Neural cell (in vitro differentiated cells): ENCODE results near the gene CALHM6. TPM values are rescaled to one million over a fixed set of nuclear protein-coding genes. Genes with fewer than 3 reads are reported as not detected.

Experiments
- H2AFZ ChIP-seq: fragments of 200-600, 300-800 bp; sonication (generic), shearing (Covaris generic); 2 replicates; pipeline ENCODE4 v1.6.0; 2014; ENCODE audit warnings: low read depth, mild to moderate bottlenecking, antibody characterized with exemption, low read length, moderate library complexity
- H3F3A ChIP-seq: fragments of 200-600 bp; shearing (Covaris generic); 2 replicates; pipeline ENCODE4 v1.6.1; 2016; ENCODE audit warnings: mild to moderate bottlenecking, moderate library complexity, mixed read lengths, antibody characterized with exemption, low read length; ENCODE audit not compliant: insufficient read depth, poor library complexity, severe bottlenecking
- H3K27ac ChIP-seq: fragments of 200-600, 300-800 bp; sonication (generic), shearing (Covaris generic); 2 replicates; pipeline ENCODE4 v1.5.1; 2014; ENCODE audit warnings: mild to moderate bottlenecking, low read length, moderate library complexity
- H3K27me3 ChIP-seq: fragments of 300-800, 200-600 bp; sonication (generic), shearing (Covaris generic); 2 replicates; pipeline ENCODE4 v1.6.0; 2014; ENCODE audit warnings: mild to moderate bottlenecking, low read depth, low read length, moderate library complexity; ENCODE audit not compliant: insufficient read depth
- H3K36me3 ChIP-seq: fragments of 300-800, 200-600 bp; sonication (generic), shearing (Covaris generic); 2 replicates; pipeline ENCODE4 v1.5.1; 2014; ENCODE audit warnings: mild to moderate bottlenecking, antibody characterized with exemption, low read length, moderate library complexity; ENCODE audit not compliant: insufficient read depth
- H3K4me2 ChIP-seq: fragments of 300-800, 200-600 bp; sonication (generic), shearing (Covaris generic); 2 replicates; pipeline ENCODE4 v1.6.0; 2014; ENCODE audit warnings: mild to moderate bottlenecking, low read length
- H3K4me3 ChIP-seq: fragments of 300-800, 200-600 bp; sonication (generic), shearing (Covaris generic); 2 replicates; pipeline ENCODE4 v1.5.1; 2014; ENCODE audit warnings: mild to moderate bottlenecking, low read length, moderate library complexity
- H3K79me2 ChIP-seq: fragments of 200-600 bp; shearing (Covaris generic); replicated peaks from 2 replicates; pipeline ENCODE4 v1.6.0; 2014; ENCODE audit warnings: mild to moderate bottlenecking, low read length, moderate library complexity; ENCODE audit not compliant: insufficient read depth
- H3K9ac ChIP-seq: fragments of 300-800, 200-600 bp; sonication (generic), shearing (Covaris generic); 2 replicates; pipeline ENCODE4 v1.6.1; 2016; ENCODE audit warnings: mild to moderate bottlenecking, low read length, mixed read lengths
- H3K9me2 ChIP-seq: fragments of 200-600 bp; shearing (Covaris generic); 2 replicates; pipeline ENCODE4 v1.6.1; 2016; ENCODE audit warnings: mild to moderate bottlenecking, low read length, mixed read lengths; ENCODE audit not compliant: insufficient read depth
- H3K9me3 ChIP-seq: fragments of 200-600, 300-800 bp; sonication (generic), shearing (Covaris generic); 2 replicates; pipeline ENCODE4 v1.6.1; 2016; ENCODE audit warnings: mild to moderate bottlenecking, mixed run types, low read length, moderate library complexity, mixed read lengths
- H4K20me1 ChIP-seq: fragments of 200-600 bp; shearing (Covaris generic); 2 replicates; pipeline ENCODE4 v1.6.1; 2016; ENCODE audit warnings: mild to moderate bottlenecking, mixed run types; ENCODE audit not compliant: insufficient read depth
- EP300 ChIP-seq: fragments of 450-650 bp; conservative IDR thresholded peaks from 2 replicates; pipeline ENCODE4 v1.6.1; 2014; ENCODE audit warnings: antibody characterized with exemption, mild to moderate bottlenecking, moderate library complexity; ENCODE audit not compliant: poor library complexity, severe bottlenecking
- EZH2 ChIP-seq: fragments of 200-600, 300-800 bp; shearing (Covaris generic), sonication (generic); IDR thresholded peaks from 2 replicates; pipeline ENCODE4 v1.6.1; 2014; ENCODE audit warnings: antibody characterized with exemption, low read length, borderline replicate concordance, mild to moderate bottlenecking; ENCODE audit not compliant: insufficient read depth, poor library complexity, severe bottlenecking
- MXI1 ChIP-seq: fragments of 450-650 bp; conservative IDR thresholded peaks from 2 replicates; pipeline ENCODE4 v1.6.1; 2014; ENCODE audit warnings: antibody characterized with exemption, mild to moderate bottlenecking; ENCODE audit not compliant: poor library complexity, severe bottlenecking
- POLR2AphosphoS5 ChIP-seq: IDR thresholded peaks from 2 replicates; pipeline ENCODE4 v1.6.1; 2012
- RAD21 ChIP-seq: fragments of 450-650 bp; conservative IDR thresholded peaks from 2 replicates; pipeline ENCODE4 v1.6.1; 2014; ENCODE audit warnings: antibody characterized with exemption, mild to moderate bottlenecking, moderate library complexity
- SMC3 ChIP-seq: fragments of 450-650 bp; conservative IDR thresholded peaks from 2 replicates; pipeline ENCODE4 v1.6.1; 2014; ENCODE audit warnings: antibody characterized with exemption, mild to moderate bottlenecking, moderate library complexity; ENCODE audit not compliant: poor library complexity
- TAF1 ChIP-seq: IDR thresholded peaks from 2 replicates; pipeline ENCODE4 v1.6.1; 2012; ENCODE audit warnings: low read depth
- polyA plus RNA-seq: library from polyadenylated mRNA; depleted of rRNA; stranded (reverse); fragments of >200 nt; gene quantifications from 2 replicates; pipeline ENCODE4 v1.2.3, GENCODE V29; 2014
- TF ChIP-seq, protein P1 (sequence below): fragments of 450-650 bp; IDR thresholded peaks from 2 replicates; pipeline ENCODE4 v1.5.1; 2014; ENCODE audit warnings: antibody characterized with exemption, mild to moderate bottlenecking, moderate library complexity; ENCODE audit not compliant: poor library complexity, severe bottlenecking
- TF ChIP-seq, protein P2 (sequence below): IDR thresholded peaks from 2 replicates; pipeline ENCODE4 v1.6.1; 2012; ENCODE audit warnings: borderline replicate concordance

Gene CALHM6
- polyA plus RNA-seq, 1 donor from 2014 or later, result 12.0 TPM

DNA sequence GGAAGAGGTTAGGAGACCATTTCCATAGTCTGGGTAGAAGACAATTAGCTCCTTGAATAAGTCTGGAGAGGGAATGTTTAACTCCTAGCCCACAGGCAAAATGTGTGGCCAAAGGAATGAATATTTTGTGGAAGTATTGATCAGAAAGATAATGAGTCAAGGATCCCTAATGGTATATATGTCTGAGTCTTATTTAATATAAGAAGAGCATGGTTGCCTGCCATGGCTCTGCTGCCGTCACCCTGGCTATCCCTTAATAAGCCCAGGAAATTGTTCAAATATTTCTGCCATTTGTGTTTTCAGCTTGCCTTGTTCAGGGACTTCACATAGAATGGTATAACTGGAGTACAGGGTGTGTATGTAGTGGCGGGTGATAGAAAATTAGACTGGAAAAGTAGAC is 18.1 kb upstream of the CALHM6 start:
- no peak overlapping the region for H3K4me2 ChIP-seq
- no peaks in the 10 kb centered on the region for H3F3A ChIP-seq

DNA sequence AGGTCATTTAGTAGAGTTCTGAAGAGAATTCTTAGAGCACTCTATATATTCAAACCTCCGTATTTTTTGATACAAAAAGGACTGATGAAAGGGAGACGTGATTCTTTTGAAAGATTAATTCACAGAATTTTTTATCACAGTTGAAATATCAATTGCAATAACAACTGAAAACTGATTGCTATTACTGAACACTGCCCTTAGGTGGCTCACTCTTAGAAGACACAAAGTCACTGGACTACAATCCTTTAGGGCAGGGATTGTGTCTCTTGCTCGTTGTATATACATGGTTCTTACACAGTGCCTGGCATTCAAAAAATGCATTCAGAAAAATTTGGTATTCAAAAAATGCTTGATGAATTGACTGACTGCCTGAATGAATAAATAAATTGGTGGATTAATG is 17.1 kb upstream of the CALHM6 start:
- Histone ChIP-seq H4K20me1 (no peaks in the 10 kb centered on the region), H3K9me3 (no peaks in the 10 kb centered on the region), H3K9me2 (no peaks in the 10 kb centered on the region), H3F3A (no peaks in the 10 kb centered on the region), H3K9ac (no peak overlapping the region), H3K36me3 (no peaks in the 10 kb centered on the region), H3K27me3 (no peaks in the 10 kb centered on the region), H2AFZ (no peak overlapping the region), H3K27ac (no peak overlapping the region), H3K79me2 (no peaks in the 10 kb centered on the region), H3K4me3 (no peak overlapping the region), H3K4me2 (no peak overlapping the region)
- TF ChIP-seq EP300, result no peak
- peak; percentile 17 for TF ChIP-seq SMC3
- TF ChIP-seq, protein P1, sequence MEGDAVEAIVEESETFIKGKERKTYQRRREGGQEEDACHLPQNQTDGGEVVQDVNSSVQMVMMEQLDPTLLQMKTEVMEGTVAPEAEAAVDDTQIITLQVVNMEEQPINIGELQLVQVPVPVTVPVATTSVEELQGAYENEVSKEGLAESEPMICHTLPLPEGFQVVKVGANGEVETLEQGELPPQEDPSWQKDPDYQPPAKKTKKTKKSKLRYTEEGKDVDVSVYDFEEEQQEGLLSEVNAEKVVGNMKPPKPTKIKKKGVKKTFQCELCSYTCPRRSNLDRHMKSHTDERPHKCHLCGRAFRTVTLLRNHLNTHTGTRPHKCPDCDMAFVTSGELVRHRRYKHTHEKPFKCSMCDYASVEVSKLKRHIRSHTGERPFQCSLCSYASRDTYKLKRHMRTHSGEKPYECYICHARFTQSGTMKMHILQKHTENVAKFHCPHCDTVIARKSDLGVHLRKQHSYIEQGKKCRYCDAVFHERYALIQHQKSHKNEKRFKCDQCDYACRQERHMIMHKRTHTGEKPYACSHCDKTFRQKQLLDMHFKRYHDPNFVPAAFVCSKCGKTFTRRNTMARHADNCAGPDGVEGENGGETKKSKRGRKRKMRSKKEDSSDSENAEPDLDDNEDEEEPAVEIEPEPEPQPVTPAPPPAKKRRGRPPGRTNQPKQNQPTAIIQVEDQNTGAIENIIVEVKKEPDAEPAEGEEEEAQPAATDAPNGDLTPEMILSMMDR, result peak; percentile 48

More for the DNA sequence above, 18.1 kb upstream of the CALHM6 start:
- no peak overlapping the region for H3K9ac ChIP-seq
- no peaks in the 10 kb centered on the region for H3K36me3 ChIP-seq
- no peaks in the 10 kb centered on the region for H3K79me2 ChIP-seq
- H4K20me1 ChIP-seq, result no peaks in the 10 kb centered on the region
- H3K27me3 ChIP-seq, result no peaks in the 10 kb centered on the region
- no peaks in the 10 kb centered on the region for H3K9me2 ChIP-seq
- H2AFZ ChIP-seq, result no peak overlapping the region
- TF ChIP-seq TAF1, result no peak
- TF ChIP-seq, protein P2, sequence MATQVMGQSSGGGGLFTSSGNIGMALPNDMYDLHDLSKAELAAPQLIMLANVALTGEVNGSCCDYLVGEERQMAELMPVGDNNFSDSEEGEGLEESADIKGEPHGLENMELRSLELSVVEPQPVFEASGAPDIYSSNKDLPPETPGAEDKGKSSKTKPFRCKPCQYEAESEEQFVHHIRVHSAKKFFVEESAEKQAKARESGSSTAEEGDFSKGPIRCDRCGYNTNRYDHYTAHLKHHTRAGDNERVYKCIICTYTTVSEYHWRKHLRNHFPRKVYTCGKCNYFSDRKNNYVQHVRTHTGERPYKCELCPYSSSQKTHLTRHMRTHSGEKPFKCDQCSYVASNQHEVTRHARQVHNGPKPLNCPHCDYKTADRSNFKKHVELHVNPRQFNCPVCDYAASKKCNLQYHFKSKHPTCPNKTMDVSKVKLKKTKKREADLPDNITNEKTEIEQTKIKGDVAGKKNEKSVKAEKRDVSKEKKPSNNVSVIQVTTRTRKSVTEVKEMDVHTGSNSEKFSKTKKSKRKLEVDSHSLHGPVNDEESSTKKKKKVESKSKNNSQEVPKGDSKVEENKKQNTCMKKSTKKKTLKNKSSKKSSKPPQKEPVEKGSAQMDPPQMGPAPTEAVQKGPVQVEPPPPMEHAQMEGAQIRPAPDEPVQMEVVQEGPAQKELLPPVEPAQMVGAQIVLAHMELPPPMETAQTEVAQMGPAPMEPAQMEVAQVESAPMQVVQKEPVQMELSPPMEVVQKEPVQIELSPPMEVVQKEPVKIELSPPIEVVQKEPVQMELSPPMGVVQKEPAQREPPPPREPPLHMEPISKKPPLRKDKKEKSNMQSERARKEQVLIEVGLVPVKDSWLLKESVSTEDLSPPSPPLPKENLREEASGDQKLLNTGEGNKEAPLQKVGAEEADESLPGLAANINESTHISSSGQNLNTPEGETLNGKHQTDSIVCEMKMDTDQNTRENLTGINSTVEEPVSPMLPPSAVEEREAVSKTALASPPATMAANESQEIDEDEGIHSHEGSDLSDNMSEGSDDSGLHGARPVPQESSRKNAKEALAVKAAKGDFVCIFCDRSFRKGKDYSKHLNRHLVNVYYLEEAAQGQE, result no peak
- TF ChIP-seq, protein P1, result no peak
- no peak for TF ChIP-seq POLR2AphosphoS5
- TF ChIP-seq EP300, result no peak
- no peak for TF ChIP-seq SMC3
- no peak for TF ChIP-seq RAD21
- TF ChIP-seq EZH2, result no peak
- no peak for TF ChIP-seq MXI1
- H3K4me3 ChIP-seq, result no peak overlapping the region
- H3K27ac ChIP-seq, result no peak overlapping the region
- no peaks in the 10 kb centered on the region for H3K9me3 ChIP-seq
